Nephron (organoid): ENCODE results near the gene DIS3L2.

Source experiments
- H3K27ac Mint-ChIP-seq, 3 experiments: 2 replicates each; pipeline ENCODE4 v1.8.0; 2020; ENCODE audit warnings: mixed read lengths in 3 of 3, mild to moderate bottlenecking in 2 of 3, moderate library complexity in 1 of 3
- H3K27me3 Mint-ChIP-seq: 2 replicates; pipeline ENCODE4 v1.8.0; 2021; ENCODE audit warnings: low read depth, mild to moderate bottlenecking, moderate library complexity, mixed read lengths
- H3K36me3 Mint-ChIP-seq: 2 replicates; pipeline ENCODE4 v1.8.0; 2020; ENCODE audit warnings: low read depth, mixed read lengths
- H3K4me1 Mint-ChIP-seq: 2 replicates; pipeline ENCODE4 v1.8.0; 2020; ENCODE audit warnings: mixed read lengths
- H3K4me3 Mint-ChIP-seq, 3 experiments: 2 replicates each; pipeline ENCODE4 v1.8.0; 2020; ENCODE audit warnings: mild to moderate bottlenecking in 3 of 3, mixed read lengths in 3 of 3, moderate library complexity in 2 of 3
- H3K9me3 Mint-ChIP-seq: 2 replicates; pipeline ENCODE4 v1.8.0; 2020; ENCODE audit warnings: mixed read lengths
- TF ChIP-seq, protein P1 (sequence below), 3 experiments: fragments of 200-600 bp; sonication (generic); IDR thresholded peaks; one replicate each; pipeline ENCODE4 v1.5.0; 2021; ENCODE audit warnings: antibody characterized with exemption in 3 of 3; ENCODE audit not compliant: unreplicated experiment in 3 of 3

The DIS3L2 gene, protein sequence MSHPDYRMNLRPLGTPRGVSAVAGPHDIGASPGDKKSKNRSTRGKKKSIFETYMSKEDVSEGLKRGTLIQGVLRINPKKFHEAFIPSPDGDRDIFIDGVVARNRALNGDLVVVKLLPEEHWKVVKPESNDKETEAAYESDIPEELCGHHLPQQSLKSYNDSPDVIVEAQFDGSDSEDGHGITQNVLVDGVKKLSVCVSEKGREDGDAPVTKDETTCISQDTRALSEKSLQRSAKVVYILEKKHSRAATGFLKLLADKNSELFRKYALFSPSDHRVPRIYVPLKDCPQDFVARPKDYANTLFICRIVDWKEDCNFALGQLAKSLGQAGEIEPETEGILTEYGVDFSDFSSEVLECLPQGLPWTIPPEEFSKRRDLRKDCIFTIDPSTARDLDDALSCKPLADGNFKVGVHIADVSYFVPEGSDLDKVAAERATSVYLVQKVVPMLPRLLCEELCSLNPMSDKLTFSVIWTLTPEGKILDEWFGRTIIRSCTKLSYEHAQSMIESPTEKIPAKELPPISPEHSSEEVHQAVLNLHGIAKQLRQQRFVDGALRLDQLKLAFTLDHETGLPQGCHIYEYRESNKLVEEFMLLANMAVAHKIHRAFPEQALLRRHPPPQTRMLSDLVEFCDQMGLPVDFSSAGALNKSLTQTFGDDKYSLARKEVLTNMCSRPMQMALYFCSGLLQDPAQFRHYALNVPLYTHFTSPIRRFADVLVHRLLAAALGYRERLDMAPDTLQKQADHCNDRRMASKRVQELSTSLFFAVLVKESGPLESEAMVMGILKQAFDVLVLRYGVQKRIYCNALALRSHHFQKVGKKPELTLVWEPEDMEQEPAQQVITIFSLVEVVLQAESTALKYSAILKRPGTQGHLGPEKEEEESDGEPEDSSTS

DNA sequence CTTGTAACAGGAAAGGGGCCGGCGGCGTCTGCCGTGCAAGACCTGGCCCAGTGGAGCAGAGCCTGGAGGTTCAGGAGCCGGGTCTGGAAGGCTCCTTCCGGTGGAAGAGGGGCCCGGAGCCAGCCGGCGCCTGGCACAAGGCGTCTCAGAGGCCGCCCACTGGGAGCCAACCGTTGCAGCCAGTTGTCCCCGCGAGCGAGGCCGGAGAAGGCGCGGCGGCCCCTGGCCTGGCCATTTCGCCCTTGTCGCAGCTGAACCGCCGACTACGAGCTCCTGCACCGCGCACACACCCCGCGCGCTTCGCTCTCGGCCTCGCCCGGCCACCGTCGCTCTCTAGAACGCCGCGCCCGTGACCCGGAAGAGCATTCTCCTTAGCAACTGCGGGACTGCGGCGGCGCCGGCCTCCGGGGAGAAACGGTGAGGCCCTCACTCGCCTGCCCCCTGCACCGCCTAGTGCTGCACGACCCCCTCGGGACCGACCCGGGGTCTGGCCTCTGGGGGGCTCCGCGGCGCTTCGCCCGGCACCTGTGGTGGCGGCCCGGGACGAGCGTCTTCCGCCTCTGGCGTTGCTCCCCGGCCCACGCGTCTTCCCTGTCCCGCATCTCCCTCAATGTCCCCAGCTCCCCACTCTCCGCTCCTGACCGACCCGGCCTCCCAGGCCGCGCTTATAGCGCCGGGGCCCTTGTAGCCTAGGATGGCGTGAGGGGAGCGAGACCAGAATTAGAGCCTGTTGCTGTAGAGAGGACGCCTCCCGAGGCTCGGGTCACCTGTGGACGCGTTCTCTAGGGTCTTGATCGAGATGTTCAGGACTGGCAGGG, at the start of gene DIS3L2:
TSS of gene DIS3L2 (plus strand) at position 365 of the 818 bp plus-strand sequence. CDS start 53,215 bp downstream, outside the sequence.
- H3K4me1 Mint-ChIP-seq: peaks cover 22% of the 10 kb centered on the region
- H3K27ac Mint-ChIP-seq: peak within 1 kb of the TSS; percentile 63 to 93 (median 84)
- H3K4me3 Mint-ChIP-seq: peak within 1 kb of the TSS; percentile 87 to 97 (median 92)
- peaks cover 5% of the 10 kb centered on the region for H3K36me3 Mint-ChIP-seq
- peaks cover 9% of the 10 kb centered on the region for H3K27me3 Mint-ChIP-seq
- peaks cover 4% of the 10 kb centered on the region for H3K9me3 Mint-ChIP-seq
- TF ChIP-seq, protein P1, sequence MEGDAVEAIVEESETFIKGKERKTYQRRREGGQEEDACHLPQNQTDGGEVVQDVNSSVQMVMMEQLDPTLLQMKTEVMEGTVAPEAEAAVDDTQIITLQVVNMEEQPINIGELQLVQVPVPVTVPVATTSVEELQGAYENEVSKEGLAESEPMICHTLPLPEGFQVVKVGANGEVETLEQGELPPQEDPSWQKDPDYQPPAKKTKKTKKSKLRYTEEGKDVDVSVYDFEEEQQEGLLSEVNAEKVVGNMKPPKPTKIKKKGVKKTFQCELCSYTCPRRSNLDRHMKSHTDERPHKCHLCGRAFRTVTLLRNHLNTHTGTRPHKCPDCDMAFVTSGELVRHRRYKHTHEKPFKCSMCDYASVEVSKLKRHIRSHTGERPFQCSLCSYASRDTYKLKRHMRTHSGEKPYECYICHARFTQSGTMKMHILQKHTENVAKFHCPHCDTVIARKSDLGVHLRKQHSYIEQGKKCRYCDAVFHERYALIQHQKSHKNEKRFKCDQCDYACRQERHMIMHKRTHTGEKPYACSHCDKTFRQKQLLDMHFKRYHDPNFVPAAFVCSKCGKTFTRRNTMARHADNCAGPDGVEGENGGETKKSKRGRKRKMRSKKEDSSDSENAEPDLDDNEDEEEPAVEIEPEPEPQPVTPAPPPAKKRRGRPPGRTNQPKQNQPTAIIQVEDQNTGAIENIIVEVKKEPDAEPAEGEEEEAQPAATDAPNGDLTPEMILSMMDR (IDR thresholded peaks at IDR 0.05; ENCODE audit: unreplicated experiment in 3 of 3): no peak

DNA sequence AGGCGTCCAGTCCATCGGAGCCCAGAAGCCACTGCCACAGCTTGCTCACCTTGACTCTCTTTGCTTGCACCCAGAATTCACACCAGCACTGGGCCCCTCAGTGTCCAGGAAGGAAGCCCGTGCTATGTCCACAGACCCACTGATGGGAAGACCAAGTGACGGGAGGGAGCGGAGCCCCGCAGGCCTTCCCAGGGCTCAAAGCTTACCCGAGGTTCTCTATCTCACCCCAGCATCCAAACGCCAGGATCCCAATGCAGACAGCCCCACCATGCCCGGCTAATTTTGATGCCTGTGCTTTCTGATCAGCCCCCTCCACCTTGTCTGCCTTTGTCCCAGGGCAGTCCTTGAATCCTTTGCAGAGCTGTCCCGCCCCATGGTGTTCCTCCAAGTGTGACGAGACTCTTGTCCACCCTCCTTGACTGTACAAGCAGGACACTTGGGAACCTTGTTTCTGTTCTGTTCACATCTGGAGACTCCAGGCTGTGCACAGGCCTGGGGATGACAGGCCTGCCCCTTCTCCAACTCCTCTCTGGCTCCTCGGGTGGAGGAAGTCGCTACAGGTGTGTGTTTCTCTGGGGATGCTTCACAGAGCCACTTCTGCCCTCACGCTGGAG, 47.3 kb upstream of the DIS3L2 start:
- Mint-ChIP-seq H3K4me1 (no peaks in the 10 kb centered on the region), H3K9me3 (no peaks in the 10 kb centered on the region), H3K4me3 (no peak overlapping the region), H3K27me3 (peaks cover 33% of the 10 kb centered on the region), H3K27ac (no peak overlapping the region), H3K36me3 (no peaks in the 10 kb centered on the region)
- TF ChIP-seq, protein P1 (IDR thresholded peaks at IDR 0.05; ENCODE audit: unreplicated experiment in 3 of 3): no peak

DNA sequence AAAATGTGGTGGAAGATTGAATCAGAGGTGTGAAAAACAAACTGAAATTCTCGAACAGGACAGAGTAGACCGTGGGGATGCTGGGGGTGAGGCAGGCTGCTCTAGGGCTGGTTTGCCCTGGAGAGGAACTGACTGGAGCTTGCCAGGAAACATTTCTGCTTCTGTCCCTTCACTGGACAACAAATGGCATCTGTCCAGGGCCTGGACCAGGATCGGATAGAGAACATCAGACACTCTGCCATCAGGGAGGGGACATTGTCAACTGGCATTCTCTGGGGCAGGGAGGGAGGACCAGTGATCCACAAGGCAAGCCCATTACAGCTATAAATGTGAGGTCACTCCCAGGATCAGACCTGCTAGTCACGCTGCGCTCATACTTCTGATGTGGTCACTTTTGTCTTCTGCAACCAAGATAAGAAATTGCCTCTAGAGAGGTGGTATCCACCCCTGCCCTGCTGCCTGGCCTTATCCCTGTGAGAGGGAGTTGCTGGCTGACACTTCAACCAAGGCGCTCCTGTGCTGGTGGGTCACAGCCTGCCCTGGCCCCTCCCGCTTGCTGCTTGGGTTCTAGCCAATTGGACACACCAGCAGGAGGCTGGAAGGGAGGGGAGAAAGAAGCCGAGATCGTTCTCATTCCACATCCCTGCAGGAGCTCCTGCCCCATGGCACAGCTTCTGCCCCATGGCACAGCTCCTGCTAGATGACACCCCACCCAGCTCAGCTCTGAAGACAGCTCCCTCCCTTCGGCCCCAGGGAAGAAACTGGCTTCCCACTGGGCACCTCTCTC, 44.0 kb upstream of the DIS3L2 start:
- H3K4me3 Mint-ChIP-seq: no peak overlapping the region

DNA sequence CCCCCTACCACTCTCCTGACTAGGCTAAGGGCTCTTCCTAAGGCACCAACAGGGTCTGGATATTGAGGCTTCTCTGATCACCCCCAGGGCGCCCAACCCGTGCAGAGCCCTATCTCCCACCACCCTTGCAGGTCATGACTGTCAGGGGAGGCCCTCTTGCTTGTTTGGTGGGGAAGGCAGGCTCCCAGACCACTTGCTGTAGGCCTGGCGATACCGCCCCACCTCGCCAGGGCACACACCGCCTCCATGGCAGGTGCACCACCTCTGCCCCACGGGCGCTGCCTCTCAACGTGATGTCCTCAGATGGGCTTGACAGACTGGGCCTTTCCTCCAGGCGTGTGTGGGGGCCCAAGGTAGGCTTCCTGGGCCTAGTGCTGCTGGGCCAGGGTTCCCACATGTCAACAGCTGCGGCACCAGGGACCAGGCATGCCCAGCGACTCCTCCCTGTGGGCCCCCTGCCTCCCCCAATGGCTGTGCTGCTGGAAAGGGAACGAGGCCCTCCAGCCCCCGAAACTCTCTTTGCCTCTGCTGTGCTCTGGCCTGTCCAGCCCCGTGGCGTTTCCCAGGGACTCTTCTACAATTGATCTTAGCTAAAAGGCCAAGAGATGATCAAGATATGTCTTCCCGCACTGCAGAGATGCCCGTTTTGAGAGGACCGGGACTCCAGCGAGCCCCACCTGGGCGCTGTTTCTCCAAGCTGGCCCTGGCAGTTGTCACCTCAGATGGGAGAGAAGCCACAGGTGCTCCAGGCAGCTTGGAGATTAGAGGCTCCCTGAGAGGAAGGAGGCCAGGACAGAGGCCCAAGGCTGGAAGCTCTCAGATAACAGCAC, 42.8 kb upstream of the DIS3L2 start:
- Mint-ChIP-seq H3K27me3 (peaks cover 36% of the 10 kb centered on the region), H3K27ac (no peak overlapping the region), H3K9me3 (no peaks in the 10 kb centered on the region), H3K36me3 (no peaks in the 10 kb centered on the region), H3K4me3 (no peak overlapping the region), H3K4me1 (peaks cover 4% of the 10 kb centered on the region)
- TF ChIP-seq, protein P1 (IDR thresholded peaks at IDR 0.05; ENCODE audit: unreplicated experiment in 3 of 3): no peak

More for the DNA sequence above, 44.0 kb upstream of the DIS3L2 start:
- no peaks in the 10 kb centered on the region for H3K9me3 Mint-ChIP-seq
- TF ChIP-seq, protein P1 (IDR thresholded peaks at IDR 0.05; ENCODE audit: unreplicated experiment in 3 of 3): no peak
- peaks cover 30% of the 10 kb centered on the region for H3K27me3 Mint-ChIP-seq
- H3K36me3 Mint-ChIP-seq: no peaks in the 10 kb centered on the region
- no peak overlapping the region for H3K27ac Mint-ChIP-seq
- peaks cover 4% of the 10 kb centered on the region for H3K4me1 Mint-ChIP-seq
